GM12873 (cell line): ENCODE results near the gene SIVA1.

Source experiments
- CTCF ChIP-seq: IDR thresholded peaks from 2 replicates; pipeline ENCODE4 v1.5.1; 2012; ENCODE audit warnings: low read depth, mild to moderate bottlenecking, moderate library complexity, low read length, control low read depth; ENCODE audit not compliant: insufficient read depth; ENCODE audit errors: missing control alignments

Gene SIVA1

GRCh38 chr14:104772707-104773504 lies 20.0 kb downstream of the SIVA1 start:
- no peak for TF ChIP-seq CTCF

GRCh38 chr14:104773505-104774452 lies 20.8 kb downstream of the SIVA1 start:
- TF ChIP-seq CTCF = no peak

- TF ChIP-seq CTCF = no peak
Measured at GRCh38 chr14:104774453-104775072, 21.6 kb downstream of the SIVA1 start.

- TF ChIP-seq CTCF = no peak
Measured at GRCh38 chr14:104775073-104775489, 22.1 kb downstream of the SIVA1 start.

- no peak for TF ChIP-seq CTCF
Measured at GRCh38 chr14:104776481-104776880, 23.5 kb downstream of the SIVA1 start.

GRCh38 chr14:104776961-104777807 lies 24.2 kb downstream of the SIVA1 start:
- no peak for TF ChIP-seq CTCF
